ENCODE data around the gene ZNF630. TPM values are rescaled to one million over a fixed set of nuclear protein-coding genes. Genes with fewer than 3 reads are reported as not detected.
A peak's percentile ranks its signal among the peaks of the same experiment; 100 is the strongest.
"Not testable (repeated sequence)": the region's sequence is repeated elsewhere in the genome, so short reads cannot be mapped to it uniquely, and the experiment has no call there.

ZNF630 gene
- polyA plus RNA-seq, 1 experiment: 0.77 TPM

GRCh38 chrX:48030237-48030636 is 41.2 kb downstream of the ZNF630 start:
- TF ChIP-seq CTCF (IDR thresholded peaks at IDR 0.05; ENCODE audit: low read depth, low read length): no peak
- Histone ChIP-seq H3K27me3 (ENCODE audit: control insufficient read depth, insufficient read depth, low read length) (no peaks in the 10 kb centered on the region), H3K9me3 (ENCODE audit: control insufficient read depth, insufficient read depth, low read length) (no peaks in the 10 kb centered on the region), H3K4me3 (ENCODE audit: low read depth, low read length) (no peak overlapping the region), H3K27ac (ENCODE audit: low read depth, low read length) (no peak overlapping the region)
- ChIA-PET CTCF (interaction anchor here (0.7 kb wide), 1 partner anchor 464 kb away, joined by 3 read pairs; no protein-coding TSS in a partner anchor), POLR2A (interaction anchor here (0.7 kb wide), 1 partner anchor 123 kb away, joined by 7 read pairs; no protein-coding TSS in a partner anchor)
- no peak for DNase-seq (ENCODE audit: low read depth, low spot score)

GRCh38 chrX:48028091-48028490 is 43.3 kb downstream of the ZNF630 start:
- Histone ChIP-seq H3K4me3 (ENCODE audit: low read depth, low read length) (no peak overlapping the region), H3K9me3 (ENCODE audit: control insufficient read depth, insufficient read depth, low read length) (no peaks in the 10 kb centered on the region), H3K27me3 (ENCODE audit: control insufficient read depth, insufficient read depth, low read length) (no peaks in the 10 kb centered on the region), H3K27ac (ENCODE audit: low read depth, low read length) (no peak overlapping the region)
- ChIA-PET CTCF (interaction anchor here (0.5 to 2.9 kb wide), 3 partner anchors 174 to 398 kb away, joined by 3 to 26 read pairs (median 15); partner anchors contain the start of gene CFP), POLR2A (no interaction called here)
- no peak for TF ChIP-seq CTCF (IDR thresholded peaks at IDR 0.05; ENCODE audit: low read depth, low read length)
- no peak for DNase-seq (ENCODE audit: low read depth, low spot score)

- CTCF ChIA-PET: interaction anchor here (0.5 to 2.9 kb wide), 13 partner anchors 13 to 487 kb away, joined by 3 to 26 read pairs (median 3); partner anchors contain the start of gene CFP
- H3K4me3 ChIP-seq (ENCODE audit: low read depth, low read length): not testable (repeated sequence)
Observed at GRCh38 chrX:48027545-48027944, 43.9 kb downstream of the ZNF630 start.

GRCh38 chrX:48025561-48025960 is 45.9 kb downstream of the ZNF630 start:
- Histone ChIP-seq H3K27ac (ENCODE audit: low read depth, low read length) (no peak overlapping the region), H3K27me3 (ENCODE audit: control insufficient read depth, insufficient read depth, low read length) (no peaks in the 10 kb centered on the region), H3K4me3 (ENCODE audit: low read depth, low read length) (no peak overlapping the region), H3K9me3 (ENCODE audit: control insufficient read depth, insufficient read depth, low read length) (no peaks in the 10 kb centered on the region)
- DNase-seq (ENCODE audit: low read depth, low spot score): peak; percentile 20
- TF ChIP-seq CTCF (IDR thresholded peaks at IDR 0.05; ENCODE audit: low read depth, low read length): peak; percentile 66
- CTCF ChIA-PET: interaction anchor here (2.9 kb wide), 1 partner anchor 171 kb away, joined by 26 read pairs; no protein-coding TSS in a partner anchor
- POLR2A ChIA-PET: no interaction called here

More at GRCh38 chrX:48027545-48027944, 43.9 kb downstream of the ZNF630 start:
- POLR2A ChIA-PET: interaction anchor here (0.6 to 0.7 kb wide), 2 partner anchors 10 to 494 kb away, joined by 3 read pairs; partner anchors contain the start of gene EBP
- not testable (repeated sequence) for DNase-seq (ENCODE audit: low read depth, low spot score); H3K9me3 ChIP-seq (ENCODE audit: control insufficient read depth, insufficient read depth, low read length); H3K27me3 ChIP-seq (ENCODE audit: control insufficient read depth, insufficient read depth, low read length); H3K27ac ChIP-seq (ENCODE audit: low read depth, low read length)

GRCh38 chrX:48022738-48023137 is 48.7 kb downstream of the ZNF630 start:
- DNase-seq (ENCODE audit: low read depth, low spot score): no peak
- Histone ChIP-seq H3K9me3 (ENCODE audit: control insufficient read depth, insufficient read depth, low read length) (no peaks in the 10 kb centered on the region), H3K27ac (ENCODE audit: low read depth, low read length) (no peak overlapping the region), H3K4me3 (ENCODE audit: low read depth, low read length) (no peak overlapping the region), H3K27me3 (ENCODE audit: control insufficient read depth, insufficient read depth, low read length) (no peaks in the 10 kb centered on the region)
- CTCF ChIA-PET: no interaction called here
- TF ChIP-seq CTCF (IDR thresholded peaks at IDR 0.05; ENCODE audit: low read depth, low read length): no peak
- POLR2A ChIA-PET: no interaction called here
